Activated T-cell treated with anti-CD3 and anti-CD28 coated beads for 24 hours (primary cell): Measurements from ENCODE around the gene TSC22D4.
"Not testable (repeated sequence)": the region's sequence is repeated elsewhere in the genome, so short reads cannot be mapped to it uniquely, and the experiment has no call there.

Experiments
- DNase-seq: peaks from one replicate; pipeline ENCODE4 v3.0.0-alpha.2; 2020; ENCODE audit warnings: low read depth

The TSC22D4 gene

GRCh38 chr7:100443096-100443840 is 35.7 kb downstream of the TSC22D4 start:
- no peak for DNase-seq

- no peak for DNase-seq
Measured at GRCh38 chr7:100441641-100442535, 37.1 kb downstream of the TSC22D4 start.

GRCh38 chr7:100439244-100439643 is 39.8 kb downstream of the TSC22D4 start:
- not testable (repeated sequence) for DNase-seq

- not testable (repeated sequence) for DNase-seq
Measured at GRCh38 chr7:100438731-100439130, 40.3 kb downstream of the TSC22D4 start.

GRCh38 chr7:100438172-100438571 is 40.8 kb downstream of the TSC22D4 start:
- DNase-seq: no peak

GRCh38 chr7:100437150-100438100 is 41.6 kb downstream of the TSC22D4 start:
- DNase-seq: no peak

GRCh38 chr7:100435401-100436304 is 43.4 kb downstream of the TSC22D4 start:
- DNase-seq: peak; percentile 36

GRCh38 chr7:100434297-100435144 is 44.5 kb downstream of the TSC22D4 start:
- no peak for DNase-seq

GRCh38 chr7:100433592-100434296 is 45.3 kb downstream of the TSC22D4 start:
- DNase-seq: no peak

- DNase-seq: no peak
Measured at GRCh38 chr7:100433276-100433591, 45.8 kb downstream of the TSC22D4 start.

- no peak for DNase-seq
Measured at GRCh38 chr7:100432621-100433275, 46.3 kb downstream of the TSC22D4 start.

GRCh38 chr7:100432053-100432452 is 47.0 kb downstream of the TSC22D4 start:
- DNase-seq: no peak

- no peak for DNase-seq
Measured at GRCh38 chr7:100431286-100431735, 47.7 kb downstream of the TSC22D4 start.

GRCh38 chr7:100430493-100431285 is 48.3 kb downstream of the TSC22D4 start:
- DNase-seq: no peak

- peak; percentile 94 for DNase-seq
Measured at GRCh38 chr7:100429637-100430492, 49.1 kb downstream of the TSC22D4 start, which contains the start of gene MEPCE. Gene MEPCE, plus strand, starts transcription at chr7:100429831. Its CDS starts 188 bp downstream, at chr7:100430019.

- DNase-seq: peak; percentile 100
Measured at GRCh38 chr7:100428967-100429636, 49.9 kb downstream of the TSC22D4 start.
